ENCODE measurements around the gene MAP1B.

Gene MAP1B

GRCh38 chr5:72251386-72251785, 144.1 kb downstream of the MAP1B start:
- no peak for DNase-seq (ENCODE audit: low spot score)

- no peak for DNase-seq (ENCODE audit: low spot score)
Observed at GRCh38 chr5:72252008-72252407, 144.7 kb downstream of the MAP1B start.

DNA sequence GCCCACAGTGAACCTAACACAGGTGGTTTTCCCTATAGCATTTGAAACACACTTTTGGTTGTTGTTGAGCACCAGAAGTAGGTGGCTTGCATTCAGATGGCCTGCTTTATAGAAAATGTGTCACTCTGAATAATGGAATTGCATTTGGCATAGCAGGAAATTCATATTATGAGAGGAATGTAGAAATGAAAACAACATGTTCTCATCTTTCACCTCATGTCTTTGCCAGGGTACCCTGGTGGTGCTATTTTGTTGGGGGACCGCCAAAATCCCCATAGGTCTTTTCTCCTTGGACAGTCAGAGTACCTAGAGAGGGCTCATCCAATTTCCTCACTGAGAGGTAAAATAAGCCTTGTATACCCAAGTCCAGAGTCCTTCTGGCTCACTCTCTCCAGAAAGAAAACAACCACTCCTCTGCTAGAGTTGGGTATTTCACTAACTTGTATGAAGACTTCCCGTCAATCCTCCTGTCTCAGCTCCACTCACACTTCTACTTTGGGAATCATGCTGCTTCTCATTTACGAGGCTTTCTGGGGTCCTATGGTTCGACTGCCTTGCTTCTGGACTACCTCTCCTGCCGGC, 145.4 kb downstream of the MAP1B start:
- no peak for DNase-seq (ENCODE audit: low spot score)

- DNase-seq (ENCODE audit: low spot score): no peak
Observed at GRCh38 chr5:72255237-72255636, 148.0 kb downstream of the MAP1B start.

GRCh38 chr5:72255670-72256069, 148.4 kb downstream of the MAP1B start:
- DNase-seq (ENCODE audit: low spot score): no peak

DNA sequence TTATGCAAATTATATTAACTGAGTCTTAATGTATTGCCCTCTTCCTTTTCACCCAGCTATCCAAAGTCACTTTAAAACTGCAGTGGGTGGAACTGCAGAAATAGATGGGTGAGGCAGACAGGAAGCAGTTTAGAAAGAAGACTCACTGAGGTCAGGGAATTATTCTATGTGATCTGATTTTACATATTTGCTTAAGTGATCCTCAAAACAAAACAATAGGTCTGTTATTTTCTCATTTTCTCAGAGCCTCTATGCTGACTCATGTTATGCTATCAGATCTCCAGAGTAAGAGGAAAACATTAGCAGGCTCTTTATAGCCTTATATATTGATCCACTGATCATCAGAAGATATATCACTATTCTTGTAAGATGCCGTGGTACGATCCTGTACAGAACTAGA, 149.3 kb downstream of the MAP1B start:
- no peak for DNase-seq (ENCODE audit: low spot score)
